Measurements from ENCODE around the gene CLDN34. TPM values are rescaled to one million over a fixed set of nuclear protein-coding genes. Genes with fewer than 3 reads are reported as not detected.

CLDN34 gene
- total and polyA plus RNA-seq, 2 experiments from 2014 or later: not detected

DNA sequence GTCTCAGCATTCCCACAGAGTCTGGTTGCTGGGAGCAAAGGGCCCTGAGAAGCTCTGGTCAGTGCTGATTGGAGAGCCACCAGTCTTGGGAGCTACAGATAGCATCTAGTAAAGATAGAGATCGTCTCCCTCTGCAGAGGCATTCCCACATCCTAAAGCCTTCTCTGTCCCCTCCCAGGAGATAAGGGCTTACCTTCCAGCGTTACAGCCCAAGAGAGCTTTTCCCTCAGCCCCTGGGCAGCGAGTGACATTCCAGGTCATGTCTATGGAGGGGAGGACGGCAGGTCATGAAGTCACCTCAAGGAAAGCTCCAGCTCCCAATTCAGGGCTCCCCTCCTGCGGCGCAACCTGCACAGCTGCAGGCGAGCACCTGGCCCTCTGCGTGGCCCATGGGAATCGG lies 29.9 kb downstream of the CLDN34 start:
- ATAC-seq (no peak), DNase-seq (ENCODE audit: low spot score) (no peak)
- Histone ChIP-seq H3K4me1 (ENCODE audit: insufficient read depth) (no peaks in the 10 kb centered on the region), H4K20me1 (replicated peaks; ENCODE audit: insufficient read depth) (no peaks in the 10 kb centered on the region), H2AFZ (no peak overlapping the region), H3K27ac (ENCODE audit: low read depth) (no peak overlapping the region), H3K79me2 (replicated peaks; ENCODE audit: insufficient read depth) (no peaks in the 10 kb centered on the region), H3F3A (replicated peaks; ENCODE audit: low read depth) (no peaks in the 10 kb centered on the region), H3K9me2 (ENCODE audit: insufficient read depth) (no peaks in the 10 kb centered on the region), H3K4me3 (no peak overlapping the region), H3K4me2 (no peak overlapping the region), H3K27me3 (ENCODE audit: insufficient read depth) (no peaks in the 10 kb centered on the region), H3K36me3 (ENCODE audit: insufficient read depth) (no peaks in the 10 kb centered on the region)
- H3K4me1 Mint-ChIP-seq: no peaks in the 10 kb centered on the region
- H3K4me3 Mint-ChIP-seq: no peak overlapping the region
- H3K36me3 Mint-ChIP-seq (ENCODE audit: low read depth): no peaks in the 10 kb centered on the region; the same call in 2 of the 3 replicates
- peaks cover 6% of the 10 kb centered on the region; the same call in 2 of the 3 replicates for H3K9me3 Mint-ChIP-seq
- H3K27ac Mint-ChIP-seq: no peak overlapping the region
- no peaks in the 10 kb centered on the region for H3K27me3 Mint-ChIP-seq (ENCODE audit: insufficient read depth, low read depth, poor library complexity)
- no peak for TF ChIP-seq POLR2AphosphoS5 (IDR thresholded peaks at IDR 0.05; ENCODE audit: low read depth)
- TF ChIP-seq ZNF114 (CRISPR knock-in tag; IDR thresholded peaks at IDR 0.05): no peak
- no peak for TF ChIP-seq CTCF (conservative IDR thresholded peaks at IDR 0.05; ENCODE audit: low read depth in 2 of 2)
- TF ChIP-seq ZNF331 (CRISPR knock-in tag; IDR thresholded peaks at IDR 0.05; ENCODE audit: low read depth): no peak
- no peak for TF ChIP-seq NANOG (IDR thresholded peaks at IDR 0.05; ENCODE audit: borderline replicate concordance)
- no peak for TF ChIP-seq ZNF462 (CRISPR knock-in tag; IDR thresholded peaks at IDR 0.05)
- no peak for TF ChIP-seq EZH2phosphoT487 (IDR thresholded peaks at IDR 0.05; ENCODE audit: unreplicated experiment)
- TF ChIP-seq STAT1 (IDR thresholded peaks at IDR 0.05; ENCODE audit: unreplicated experiment): no peak
- no peak for TF ChIP-seq EZH2 (IDR thresholded peaks at IDR 0.05; ENCODE audit: low read depth, unreplicated experiment)
- TF ChIP-seq CREB1 (CRISPR knock-in tag; IDR thresholded peaks at IDR 0.05; ENCODE audit: low read depth): no peak
- no peak for TF ChIP-seq JUNB (IDR thresholded peaks at IDR 0.05; ENCODE audit: unreplicated experiment)
